ENCODE data around the gene RIMBP2. TPM values are rescaled to one million over a fixed set of nuclear protein-coding genes. Genes with fewer than 3 reads are reported as not detected.

Gene RIMBP2
- polyA plus RNA-seq, 1 of the 3 experiments (the other 2 are of a cell fraction) = 0.90 TPM

GRCh38 chr12:130764073-130764472, 48.0 kb upstream of the RIMBP2 start:
- Histone ChIP-seq H3K4me3 (ENCODE audit: low read depth in 2 of 2, low read length in 1 of 2) (no peak overlapping the region), H3K9ac (no peak overlapping the region), H3K4me1 (ENCODE audit: control insufficient read depth in 1 of 2, insufficient read depth in 2 of 2, low read depth in 1 of 2, low read length in 1 of 2) (no peaks in the 10 kb centered on the region), H3F3A (replicated peaks; ENCODE audit: insufficient read depth) (peaks cover 6% of the 10 kb centered on the region), H2AFZ (ENCODE audit: low read depth) (no peak overlapping the region), H3K9me3 (no peaks in the 10 kb centered on the region), H3K27me3 (ENCODE audit: insufficient read depth) (no peaks in the 10 kb centered on the region), H3K9me2 (no peaks in the 10 kb centered on the region), H3K4me2 (no peak overlapping the region), H4K20me1 (ENCODE audit: insufficient read depth) (no peaks in the 10 kb centered on the region), H3K79me2 (ENCODE audit: insufficient read depth) (no peaks in the 10 kb centered on the region), H3K36me3 (replicated peaks in 1 of 2; ENCODE audit: control insufficient read depth in 1 of 2, insufficient read depth in 2 of 2, low read length in 1 of 2) (no peaks in the 10 kb centered on the region), H3K27ac (ENCODE audit: low read depth in 2 of 2, low read length in 1 of 2) (no peak overlapping the region)
- WGBS (ENCODE audit: low lambda C conversion rate) = 85% methylated on average over 4 of the region's 4 CpGs
- no peak for DNase-seq
- TF ChIP-seq REST (IDR thresholded peaks at IDR 0.05; ENCODE audit: low read depth, low read length) (no peak), MXI1 (IDR thresholded peaks at IDR 0.05; ENCODE audit: low read depth, low read length) (no peak)
- ChIA-PET CTCF (interaction anchor here (1.1 to 1.3 kb wide), 2 partner anchors 12 to 49 kb away, joined by 3 to 4 read pairs; no protein-coding TSS in a partner anchor), POLR2A (no interaction called here)

GRCh38 chr12:130762319-130762675, 46.2 kb upstream of the RIMBP2 start:
- Histone ChIP-seq H3K79me2 (ENCODE audit: insufficient read depth) (no peaks in the 10 kb centered on the region), H2AFZ (ENCODE audit: low read depth) (no peak overlapping the region), H3K4me1 (ENCODE audit: control insufficient read depth in 1 of 2, insufficient read depth in 2 of 2, low read depth in 1 of 2, low read length in 1 of 2) (no peaks in the 10 kb centered on the region), H4K20me1 (ENCODE audit: insufficient read depth) (no peaks in the 10 kb centered on the region), H3K27ac (ENCODE audit: low read depth in 2 of 2, low read length in 1 of 2) (no peak overlapping the region), H3K4me2 (no peak overlapping the region), H3F3A (replicated peaks; ENCODE audit: insufficient read depth) (peaks cover 6% of the 10 kb centered on the region), H3K27me3 (ENCODE audit: insufficient read depth) (no peaks in the 10 kb centered on the region), H3K4me3 (ENCODE audit: low read depth in 2 of 2, low read length in 1 of 2) (no peak overlapping the region), H3K9ac (no peak overlapping the region), H3K36me3 (replicated peaks in 1 of 2; ENCODE audit: control insufficient read depth in 1 of 2, insufficient read depth in 2 of 2, low read length in 1 of 2) (no peaks in the 10 kb centered on the region), H3K9me3 (no peaks in the 10 kb centered on the region), H3K9me2 (no peaks in the 10 kb centered on the region)
- DNase-seq = no peak
- ChIA-PET CTCF (interaction anchor here (0.7 to 3.3 kb wide), 6 partner anchors 9 to 1068 kb away, joined by 3 to 15 read pairs (median 4); no protein-coding TSS in a partner anchor), POLR2A (no interaction called here)
- 61% methylated on average over 9 of the region's 10 CpGs for WGBS (ENCODE audit: low lambda C conversion rate)
- TF ChIP-seq YY1 (IDR thresholded peaks at IDR 0.05; ENCODE audit: low read depth) = no peak
- no peak for TF ChIP-seq IRF3 (IDR thresholded peaks at IDR 0.05; ENCODE audit: low read depth, low read length)
- no peak for TF ChIP-seq USF2 (IDR thresholded peaks at IDR 0.05; ENCODE audit: borderline replicate concordance, low read depth, low read length)
- TF ChIP-seq POLR2AphosphoS5 (IDR thresholded peaks at IDR 0.05; ENCODE audit: low read depth, low read length) = no peak
- TF ChIP-seq FOXJ3 (CRISPR knock-in tag; IDR thresholded peaks at IDR 0.05) = no peak
- no peak for TF ChIP-seq PBX3 (IDR thresholded peaks at IDR 0.05)
- no peak for TF ChIP-seq SMC3 (IDR thresholded peaks at IDR 0.05; ENCODE audit: low read depth, low read length)
- TF ChIP-seq RAD21 (IDR thresholded peaks at IDR 0.05; ENCODE audit: low read length) = no peak
- no peak for TF ChIP-seq MAX (IDR thresholded peaks at IDR 0.05; ENCODE audit: low read depth)
- TF ChIP-seq FOSL2 (IDR thresholded peaks at IDR 0.05; ENCODE audit: borderline replicate concordance, low read depth) = no peak

Data from SK-N-SH (cell line).